HG03521 (cell line): Measurements from ENCODE around the gene CEP76.

Experiments used
- ATAC-seq: cut with Tn5 transposase; IDR thresholded peaks from one replicate; pipeline ENCODE4 v1.9.1; 2021; ENCODE audit warnings: mild to moderate bottlenecking, moderate library complexity; ENCODE audit not compliant: unreplicated experiment

The CEP76 gene, protein sequence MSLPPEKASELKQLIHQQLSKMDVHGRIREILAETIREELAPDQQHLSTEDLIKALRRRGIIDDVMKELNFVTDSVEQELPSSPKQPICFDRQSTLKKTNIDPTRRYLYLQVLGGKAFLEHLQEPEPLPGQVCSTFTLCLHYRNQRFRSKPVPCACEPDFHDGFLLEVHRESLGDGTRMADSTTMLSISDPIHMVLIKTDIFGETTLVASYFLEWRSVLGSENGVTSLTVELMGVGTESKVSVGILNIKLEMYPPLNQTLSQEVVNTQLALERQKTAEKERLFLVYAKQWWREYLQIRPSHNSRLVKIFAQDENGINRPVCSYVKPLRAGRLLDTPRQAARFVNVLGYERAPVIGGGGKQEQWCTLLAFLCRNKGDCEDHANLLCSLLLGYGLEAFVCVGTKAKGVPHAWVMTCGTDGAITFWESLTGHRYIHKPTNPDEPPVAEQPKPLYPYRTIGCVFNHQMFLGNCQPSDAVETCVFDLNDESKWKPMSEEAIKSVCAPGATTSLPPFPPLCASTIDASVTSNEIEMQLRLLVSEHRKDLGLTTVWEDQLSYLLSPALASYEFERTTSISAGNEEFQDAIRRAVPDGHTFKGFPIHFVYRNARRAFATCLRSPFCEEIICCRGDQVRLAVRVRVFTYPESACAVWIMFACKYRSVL

GRCh38 chr18:12702221-12703095, at the start of gene CEP76, which contains the start of gene PSMG2:
CEP76 (minus strand) TSS chr18:12702723; CDS start chr18:12702548, 175 bp downstream.
PSMG2 (plus strand) TSS chr18:12703042; CDS start chr18:12703108, 66 bp downstream.
- peak; percentile 83 for ATAC-seq

GRCh38 chr18:12751891-12752290, 49.4 kb upstream of the CEP76 start:
- no peak for ATAC-seq

GRCh38 chr18:12751503-12751884, 49.0 kb upstream of the CEP76 start:
- ATAC-seq, result no peak

GRCh38 chr18:12750715-12751502, 48.4 kb upstream of the CEP76 start:
- no peak for ATAC-seq

- ATAC-seq, result no peak
These were observed 47.7 kb upstream of the CEP76 start for GRCh38 chr18:12750076-12750714.

DNA sequence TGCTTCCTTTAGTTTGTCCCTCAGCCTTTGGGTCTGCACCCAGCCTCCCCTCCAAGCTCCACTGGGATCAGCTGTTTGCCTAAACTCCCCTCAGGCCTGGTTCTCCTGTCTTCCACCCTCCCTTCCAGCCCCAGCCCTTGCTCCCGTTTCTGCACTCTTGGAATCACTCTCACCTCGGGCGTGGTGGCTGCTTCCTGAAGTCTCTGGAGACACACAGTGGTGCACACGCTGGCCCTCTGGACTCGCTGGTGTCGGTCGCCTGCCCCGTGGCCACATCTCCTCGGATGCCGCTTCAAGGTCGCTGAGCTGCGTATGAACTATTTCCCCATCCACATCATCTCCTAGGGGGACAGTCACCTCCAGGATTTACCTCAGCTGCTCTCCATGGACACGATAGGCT, 46.6 kb upstream of the CEP76 start:
- ATAC-seq, result no peak

DNA sequence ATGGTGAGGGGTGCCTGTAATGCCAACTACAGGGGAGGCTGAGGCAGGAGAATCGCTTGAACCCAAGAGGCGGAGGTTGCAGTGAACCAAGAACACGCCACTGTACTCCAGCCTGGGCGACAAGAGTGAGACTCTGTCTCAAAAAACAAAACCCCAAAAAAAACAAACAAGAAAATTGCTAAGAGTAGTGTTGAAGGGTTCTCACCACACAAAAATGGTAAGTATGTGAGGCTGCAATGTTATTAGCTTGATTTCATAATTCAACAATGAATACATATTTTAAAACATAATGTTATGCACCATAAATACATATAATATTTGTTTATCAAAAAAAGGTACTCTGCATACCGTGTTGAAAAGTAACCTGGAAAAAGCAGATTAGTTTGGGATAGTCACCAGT, 46.1 kb upstream of the CEP76 start:
- ATAC-seq, result no peak

DNA sequence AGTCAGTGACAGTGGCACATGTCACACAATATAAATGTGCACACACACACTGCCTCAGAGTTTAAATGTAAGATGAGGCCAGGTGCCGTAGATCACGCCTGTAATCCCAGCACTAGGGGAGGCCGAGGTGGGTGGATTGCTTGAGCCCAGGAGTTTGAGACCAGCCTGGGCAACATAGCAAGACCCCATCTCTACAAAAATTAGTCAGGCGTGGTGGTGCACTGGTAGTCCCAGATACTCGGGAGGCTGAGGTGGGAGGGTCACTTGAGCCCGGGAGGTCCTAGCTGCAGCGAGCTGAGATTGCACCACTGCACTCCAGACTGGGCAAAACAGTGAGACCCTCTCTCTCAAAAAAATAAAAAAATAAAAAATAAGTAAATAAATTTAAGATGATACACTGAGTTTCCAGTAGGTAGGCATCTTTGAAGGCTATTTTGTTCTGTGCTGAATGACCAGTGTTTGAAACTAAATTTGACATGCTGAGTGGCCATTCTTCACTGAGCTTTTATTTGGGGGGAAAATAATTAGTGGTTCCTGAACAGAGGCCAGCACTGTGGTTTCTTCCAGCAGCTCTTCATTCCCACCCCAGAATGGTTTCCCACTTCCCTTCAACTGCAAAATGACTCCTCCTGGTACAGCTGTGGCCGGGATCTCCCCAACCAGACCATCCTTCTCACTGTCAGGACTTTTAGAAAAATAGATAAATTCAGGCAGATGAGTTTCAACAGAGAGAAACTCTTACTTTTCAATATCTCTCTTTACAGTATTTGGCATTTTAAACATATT, 45.2 kb upstream of the CEP76 start:
- no peak for ATAC-seq

- ATAC-seq, result no peak
These were observed 42.7 kb upstream of the CEP76 start for GRCh38 chr18:12745095-12745795.

- no peak for ATAC-seq
These were observed 41.6 kb upstream of the CEP76 start for GRCh38 chr18:12744103-12744502.

- ATAC-seq, result no peak
These were observed 39.9 kb upstream of the CEP76 start for GRCh38 chr18:12742453-12742852.

GRCh38 chr18:12741351-12741750, 38.8 kb upstream of the CEP76 start:
- ATAC-seq, result no peak

GRCh38 chr18:12737243-12737902, 34.9 kb upstream of the CEP76 start:
- no peak for ATAC-seq

GRCh38 chr18:12726774-12727550, 24.4 kb upstream of the CEP76 start:
- no peak for ATAC-seq

DNA sequence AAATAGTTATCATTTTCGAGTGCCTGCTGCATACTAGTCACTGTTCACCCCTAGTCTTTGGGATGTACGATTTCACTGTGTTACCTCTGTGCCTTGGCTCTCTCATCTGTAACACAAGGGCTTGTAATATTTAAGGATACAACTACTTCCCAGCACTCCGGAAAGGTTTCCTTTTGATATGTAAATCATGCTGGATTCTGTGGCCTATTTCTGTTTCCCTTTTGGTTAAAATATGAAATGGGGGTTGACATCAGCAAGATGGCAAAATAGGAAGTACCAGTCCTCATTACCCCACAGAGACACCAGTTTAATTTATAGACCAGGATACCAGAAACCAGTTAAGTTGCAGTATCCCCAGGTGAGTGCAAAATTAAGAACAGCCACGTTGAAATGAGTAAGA, 23.8 kb upstream of the CEP76 start:
- no peak for ATAC-seq

DNA sequence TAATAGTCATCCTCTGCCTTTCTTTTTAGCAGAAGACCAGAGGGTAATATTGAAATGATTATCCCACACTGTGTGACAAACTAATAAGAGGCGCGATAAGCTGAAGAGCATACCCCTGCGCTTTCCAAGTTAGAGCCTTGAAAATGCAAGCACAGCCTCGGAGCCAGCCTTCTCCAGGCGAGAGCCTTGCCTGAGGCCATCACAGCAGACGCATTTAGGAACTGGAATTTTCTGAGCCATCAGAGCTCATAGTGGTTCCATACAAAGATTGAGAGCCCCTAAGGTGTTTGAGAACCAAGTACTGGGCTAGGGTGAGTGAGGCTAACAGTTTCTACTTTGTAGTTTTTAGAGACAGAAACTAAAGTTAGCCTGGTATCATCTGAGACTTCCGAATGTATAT, 20.2 kb upstream of the CEP76 start:
- ATAC-seq, result no peak

DNA sequence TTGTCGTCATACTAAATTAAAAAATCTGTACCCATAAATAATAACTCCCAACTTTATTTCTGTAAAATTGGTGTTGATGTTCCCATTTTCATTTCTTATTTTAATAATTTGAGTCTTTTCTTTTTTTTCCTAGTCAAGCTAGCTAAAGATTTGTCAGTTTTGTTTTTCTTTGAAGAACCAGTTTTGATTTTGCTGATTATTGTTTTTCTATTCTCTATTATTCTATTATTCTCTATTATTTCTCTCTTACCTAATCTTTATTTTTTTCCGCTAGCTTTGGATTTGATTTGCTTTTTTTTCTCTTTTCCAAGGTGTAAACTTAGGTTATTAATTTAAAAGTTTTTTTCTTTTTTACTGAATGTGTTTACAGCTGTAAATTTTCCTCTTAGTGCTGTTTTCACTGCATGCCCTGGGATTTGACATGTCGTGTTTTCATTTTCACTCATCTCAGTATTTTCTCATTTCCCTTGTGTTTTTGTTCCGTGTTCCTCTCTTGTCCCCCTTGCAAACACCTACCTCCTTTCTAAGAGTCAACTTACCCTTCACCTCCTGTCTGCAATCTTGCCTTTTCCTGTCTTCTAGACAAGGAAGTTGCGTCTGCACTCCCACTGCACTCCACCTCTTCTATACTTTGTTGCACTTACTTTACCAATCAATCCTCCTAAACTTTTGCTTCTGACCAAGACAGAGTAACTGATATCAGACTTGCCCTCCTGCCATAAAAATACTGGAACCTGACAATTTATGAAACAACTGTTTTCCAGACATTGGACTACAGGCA, 19.2 kb upstream of the CEP76 start:
- ATAC-seq, result no peak
